ENCODE measurements around the gene PTPRC.

PTPRC gene

DNA sequence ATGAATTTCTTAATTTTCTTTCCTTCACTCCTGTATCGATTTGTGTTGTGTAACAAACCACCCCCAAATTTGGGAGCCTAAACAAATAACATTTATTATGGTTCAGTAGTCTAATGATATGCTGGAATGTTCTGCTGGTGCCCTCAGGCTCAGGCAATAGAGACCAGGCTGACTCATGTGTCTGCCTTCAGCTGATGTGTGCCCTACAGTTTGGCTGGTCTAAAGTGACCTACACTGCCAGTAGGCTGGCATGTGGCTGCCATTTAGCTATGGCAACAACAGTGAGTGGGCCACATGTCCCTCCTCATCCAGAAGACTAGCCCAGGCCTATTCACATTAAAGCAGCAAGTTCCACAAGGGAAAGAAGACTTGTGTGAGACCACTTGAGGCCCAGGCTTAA is 115.8 kb downstream of the PTPRC start:
- TF ChIP-seq EP300 (IDR thresholded peaks at IDR 0.05; ENCODE audit: borderline replicate concordance) (no peak), CREB1 (IDR thresholded peaks at IDR 0.05; ENCODE audit: low read depth) (no peak), EGR1 (IDR thresholded peaks at IDR 0.05) (no peak), TEAD4 (IDR thresholded peaks at IDR 0.05) (no peak), ZBTB7A (IDR thresholded peaks at IDR 0.05; ENCODE audit: low read depth) (no peak), TCF12 (IDR thresholded peaks at IDR 0.05; ENCODE audit: low read depth) (no peak), TAF1 (IDR thresholded peaks at IDR 0.05; ENCODE audit: low read depth) (no peak)
- TF ChIP-seq, protein P1, sequence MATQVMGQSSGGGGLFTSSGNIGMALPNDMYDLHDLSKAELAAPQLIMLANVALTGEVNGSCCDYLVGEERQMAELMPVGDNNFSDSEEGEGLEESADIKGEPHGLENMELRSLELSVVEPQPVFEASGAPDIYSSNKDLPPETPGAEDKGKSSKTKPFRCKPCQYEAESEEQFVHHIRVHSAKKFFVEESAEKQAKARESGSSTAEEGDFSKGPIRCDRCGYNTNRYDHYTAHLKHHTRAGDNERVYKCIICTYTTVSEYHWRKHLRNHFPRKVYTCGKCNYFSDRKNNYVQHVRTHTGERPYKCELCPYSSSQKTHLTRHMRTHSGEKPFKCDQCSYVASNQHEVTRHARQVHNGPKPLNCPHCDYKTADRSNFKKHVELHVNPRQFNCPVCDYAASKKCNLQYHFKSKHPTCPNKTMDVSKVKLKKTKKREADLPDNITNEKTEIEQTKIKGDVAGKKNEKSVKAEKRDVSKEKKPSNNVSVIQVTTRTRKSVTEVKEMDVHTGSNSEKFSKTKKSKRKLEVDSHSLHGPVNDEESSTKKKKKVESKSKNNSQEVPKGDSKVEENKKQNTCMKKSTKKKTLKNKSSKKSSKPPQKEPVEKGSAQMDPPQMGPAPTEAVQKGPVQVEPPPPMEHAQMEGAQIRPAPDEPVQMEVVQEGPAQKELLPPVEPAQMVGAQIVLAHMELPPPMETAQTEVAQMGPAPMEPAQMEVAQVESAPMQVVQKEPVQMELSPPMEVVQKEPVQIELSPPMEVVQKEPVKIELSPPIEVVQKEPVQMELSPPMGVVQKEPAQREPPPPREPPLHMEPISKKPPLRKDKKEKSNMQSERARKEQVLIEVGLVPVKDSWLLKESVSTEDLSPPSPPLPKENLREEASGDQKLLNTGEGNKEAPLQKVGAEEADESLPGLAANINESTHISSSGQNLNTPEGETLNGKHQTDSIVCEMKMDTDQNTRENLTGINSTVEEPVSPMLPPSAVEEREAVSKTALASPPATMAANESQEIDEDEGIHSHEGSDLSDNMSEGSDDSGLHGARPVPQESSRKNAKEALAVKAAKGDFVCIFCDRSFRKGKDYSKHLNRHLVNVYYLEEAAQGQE (IDR thresholded peaks at IDR 0.05; ENCODE audit: low read depth): no peak
- TF ChIP-seq, protein P2, sequence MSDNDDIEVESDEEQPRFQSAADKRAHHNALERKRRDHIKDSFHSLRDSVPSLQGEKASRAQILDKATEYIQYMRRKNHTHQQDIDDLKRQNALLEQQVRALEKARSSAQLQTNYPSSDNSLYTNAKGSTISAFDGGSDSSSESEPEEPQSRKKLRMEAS (IDR thresholded peaks at IDR 0.05): no peak
- TF ChIP-seq, protein P3, sequence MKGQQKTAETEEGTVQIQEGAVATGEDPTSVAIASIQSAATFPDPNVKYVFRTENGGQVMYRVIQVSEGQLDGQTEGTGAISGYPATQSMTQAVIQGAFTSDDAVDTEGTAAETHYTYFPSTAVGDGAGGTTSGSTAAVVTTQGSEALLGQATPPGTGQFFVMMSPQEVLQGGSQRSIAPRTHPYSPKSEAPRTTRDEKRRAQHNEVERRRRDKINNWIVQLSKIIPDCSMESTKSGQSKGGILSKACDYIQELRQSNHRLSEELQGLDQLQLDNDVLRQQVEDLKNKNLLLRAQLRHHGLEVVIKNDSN (IDR thresholded peaks at IDR 0.05): no peak

DNA sequence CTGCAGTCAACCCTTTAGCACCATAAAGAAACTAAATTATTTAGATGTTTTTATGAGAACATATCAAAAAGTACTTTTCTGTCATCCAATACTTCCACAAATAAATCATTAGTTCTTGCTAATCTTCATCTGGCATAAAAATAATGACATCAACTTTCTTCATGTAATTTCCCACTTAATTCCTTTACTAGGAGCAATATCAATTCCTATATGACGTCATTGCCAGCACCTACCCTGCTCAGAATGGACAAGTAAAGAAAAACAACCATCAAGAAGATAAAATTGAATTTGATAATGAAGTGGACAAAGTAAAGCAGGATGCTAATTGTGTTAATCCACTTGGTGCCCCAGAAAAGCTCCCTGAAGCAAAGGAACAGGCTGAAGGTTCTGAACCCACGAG is 116.9 kb downstream of the PTPRC start:
- TF ChIP-seq TEAD4 (IDR thresholded peaks at IDR 0.05) (no peak), TCF12 (IDR thresholded peaks at IDR 0.05; ENCODE audit: low read depth) (no peak), EP300 (IDR thresholded peaks at IDR 0.05; ENCODE audit: borderline replicate concordance) (no peak), TAF1 (IDR thresholded peaks at IDR 0.05; ENCODE audit: low read depth) (no peak), NFIC (IDR thresholded peaks at IDR 0.05) (no peak), ZBTB7A (IDR thresholded peaks at IDR 0.05; ENCODE audit: low read depth) (no peak), RAD21 (IDR thresholded peaks at IDR 0.05; ENCODE audit: low read depth) (no peak), CREB1 (IDR thresholded peaks at IDR 0.05; ENCODE audit: low read depth) (no peak), CEBPB (IDR thresholded peaks at IDR 0.05) (no peak), YY1 (IDR thresholded peaks at IDR 0.05; ENCODE audit: low read depth) (no peak), FOXM1 (IDR thresholded peaks at IDR 0.05; ENCODE audit: borderline replicate concordance, low read depth) (no peak), EGR1 (IDR thresholded peaks at IDR 0.05) (no peak)
- TF ChIP-seq, protein P3 (IDR thresholded peaks at IDR 0.05): no peak
- TF ChIP-seq, protein P2 (IDR thresholded peaks at IDR 0.05): no peak
- TF ChIP-seq, protein P1 (IDR thresholded peaks at IDR 0.05; ENCODE audit: low read depth): no peak

DNA sequence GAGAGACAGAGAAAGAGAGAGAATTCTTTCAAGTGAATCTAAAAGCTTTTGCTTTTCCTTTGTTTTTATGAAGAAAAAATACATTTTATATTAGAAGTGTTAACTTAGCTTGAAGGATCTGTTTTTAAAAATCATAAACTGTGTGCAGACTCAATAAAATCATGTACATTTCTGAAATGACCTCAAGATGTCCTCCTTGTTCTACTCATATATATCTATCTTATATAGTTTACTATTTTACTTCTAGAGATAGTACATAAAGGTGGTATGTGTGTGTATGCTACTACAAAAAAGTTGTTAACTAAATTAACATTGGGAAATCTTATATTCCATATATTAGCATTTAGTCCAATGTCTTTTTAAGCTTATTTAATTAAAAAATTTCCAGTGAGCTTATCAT is 117.6 kb downstream of the PTPRC start:
- TF ChIP-seq RAD21 (IDR thresholded peaks at IDR 0.05; ENCODE audit: low read depth) (peak; percentile 52), CEBPB (IDR thresholded peaks at IDR 0.05) (no peak)

DNA sequence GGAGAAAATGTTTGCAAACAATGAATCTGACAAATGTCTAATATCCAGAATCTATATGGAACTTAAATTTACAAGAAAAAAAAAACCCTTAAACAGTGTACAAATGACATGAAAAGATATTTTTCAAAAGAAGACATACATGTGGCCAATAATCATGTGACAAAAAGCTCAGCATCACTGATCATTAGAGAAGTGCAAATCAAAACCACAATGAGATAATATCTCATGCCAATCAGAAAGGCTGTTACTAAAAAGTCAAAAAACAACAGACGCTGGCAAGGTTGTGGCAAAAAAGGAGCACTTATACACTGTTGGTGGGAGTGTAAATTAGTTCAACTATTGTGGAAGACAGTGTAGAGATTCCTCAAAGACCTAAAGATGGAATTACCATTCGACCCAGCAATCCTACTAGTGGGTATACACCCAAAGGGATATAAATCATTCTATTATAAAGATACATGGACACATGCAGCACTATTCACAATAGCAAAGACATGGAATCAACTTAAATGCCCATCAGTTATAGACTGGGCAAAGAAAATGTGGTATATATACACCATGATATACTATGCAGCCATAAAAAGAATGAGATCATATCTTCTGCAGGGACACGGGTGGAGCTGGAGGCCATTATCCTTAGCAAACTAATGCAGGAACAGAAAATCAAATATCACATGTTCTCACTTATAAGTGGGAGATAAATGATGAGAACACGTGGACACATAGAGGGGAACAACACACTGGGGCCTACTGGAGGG is 123.2 kb downstream of the PTPRC start:
- TF ChIP-seq TEAD4 (IDR thresholded peaks at IDR 0.05) (no peak), EGR1 (IDR thresholded peaks at IDR 0.05) (no peak), CEBPB (IDR thresholded peaks at IDR 0.05) (no peak), RAD21 (IDR thresholded peaks at IDR 0.05; ENCODE audit: low read depth) (no peak), YY1 (IDR thresholded peaks at IDR 0.05; ENCODE audit: low read depth) (no peak), TAF1 (IDR thresholded peaks at IDR 0.05; ENCODE audit: low read depth) (no peak), ZBTB7A (IDR thresholded peaks at IDR 0.05; ENCODE audit: low read depth) (no peak), CREB1 (IDR thresholded peaks at IDR 0.05; ENCODE audit: low read depth) (no peak), TCF12 (IDR thresholded peaks at IDR 0.05; ENCODE audit: low read depth) (no peak)
- TF ChIP-seq, protein P3 (IDR thresholded peaks at IDR 0.05): no peak
- TF ChIP-seq, protein P1 (IDR thresholded peaks at IDR 0.05; ENCODE audit: low read depth): no peak
- TF ChIP-seq, protein P2 (IDR thresholded peaks at IDR 0.05): no peak

Measured in Ishikawa (cell line).